Peyer's patch (tissue), 4 donors: Measurements from ENCODE around the gene PNLIPRP2. TPM values are rescaled to one million over a fixed set of nuclear protein-coding genes. Genes with fewer than 3 reads are reported as not detected.

Experiments
- DNase-seq, 3 donors: peaks; one replicate each; pipeline ENCODE4 v3.0.0-alpha.2; 2017 to 2019
- H3K27ac ChIP-seq, 4 donors: fragments of 200-600 bp; sonication (generic); one replicate each; pipeline ENCODE4 v1.5.1; 2016 to 2019
- H3K27me3 ChIP-seq, 2 donors: fragments of 200-600 bp; sonication (generic); one replicate each; pipeline ENCODE4 v1.5.1; 2019
- H3K36me3 ChIP-seq, 3 donors: fragments of 200-600 bp; sonication (generic); one replicate each; pipeline ENCODE4 v1.5.1; 2016 to 2019
- H3K4me1 ChIP-seq, 4 donors: fragments of 200-600 bp; sonication (generic); one replicate each; pipeline ENCODE4 v1.5.1; 2016 to 2019
- H3K4me3 ChIP-seq, 4 donors: fragments of 200-600 bp; sonication (generic); 1 replicate in 3 of 4; 2 replicates in 1 of 4; pipeline ENCODE4 v1.5.1; 2016 to 2019; ENCODE audit warnings: mild to moderate bottlenecking in 1 of 4
- H3K9me3 ChIP-seq, 4 donors: fragments of 200-600 bp; sonication (generic); one replicate each; pipeline ENCODE4 v1.5.1; 2016 to 2019; ENCODE audit warnings: mild to moderate bottlenecking in 1 of 4
- CTCF ChIP-seq, 6 experiments: fragments of 450-650 bp in 4 of 6; fragments of 200-600 bp in 2 of 6; sonication (generic) in 1 of 6; IDR thresholded peaks; one replicate each; pipeline ENCODE4 v1.5.1; 2017 to 2019; ENCODE audit warnings: antibody characterized with exemption in 6 of 6, mild to moderate bottlenecking in 3 of 6, moderate library complexity in 1 of 6
- POLR2A ChIP-seq, 2 donors: fragments of 450-650 bp; IDR thresholded peaks; one replicate each; pipeline ENCODE4 v1.5.1; 2017; ENCODE audit warnings: antibody characterized with exemption in 2 of 2, mild to moderate bottlenecking in 2 of 2, moderate library complexity in 2 of 2
- total RNA-seq, 4 donors: library from RNA; depleted of rRNA; stranded (reverse); fragments of >200 nt; gene quantifications; one replicate each; pipeline ENCODE4 v1.1.0, GENCODE V29; 2016

Gene PNLIPRP2
- total RNA-seq, 4 donors from 2014 or later: 9.9 to 161 (median 76.5) TPM

DNA sequence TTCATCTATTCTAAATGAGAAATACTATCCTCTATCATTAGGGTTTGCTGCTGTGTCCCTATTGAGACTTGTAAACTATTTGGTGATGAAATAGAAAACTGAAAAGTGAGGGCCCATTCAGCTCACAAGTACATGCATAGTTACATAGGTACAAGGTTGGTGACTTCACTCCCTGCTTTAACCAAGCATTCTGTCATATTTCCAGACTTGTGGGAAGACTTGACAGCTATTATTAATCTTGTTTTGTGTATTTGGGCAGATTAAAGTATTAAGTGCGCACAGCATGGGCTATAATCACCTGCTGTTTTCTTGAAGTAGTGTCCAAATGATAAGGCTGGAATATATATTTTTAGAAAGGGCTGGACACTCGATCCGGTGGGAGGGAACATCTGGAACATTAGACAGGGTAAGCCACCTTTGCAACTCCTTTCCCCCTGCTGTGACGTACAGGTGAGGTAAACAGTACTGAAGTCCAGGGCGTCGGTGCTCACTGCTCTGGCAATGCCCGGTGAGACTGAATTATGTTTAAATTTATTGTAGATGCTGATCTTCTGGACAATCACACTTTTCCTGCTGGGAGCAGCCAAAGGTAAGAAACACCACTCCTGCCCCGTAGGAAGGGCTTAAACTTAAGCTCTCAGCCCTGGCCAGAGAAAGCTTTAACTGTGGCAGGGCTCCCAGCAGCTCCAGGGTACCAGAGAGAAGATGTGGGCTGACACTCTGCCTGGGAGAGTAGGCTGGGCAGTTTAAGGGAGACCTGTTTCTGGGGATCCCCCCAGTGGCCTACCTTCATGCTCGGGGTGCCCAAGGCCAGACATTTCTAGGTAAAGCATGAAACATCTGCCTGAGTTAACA is 29.9 kb upstream of the PNLIPRP2 start, which contains the start of gene PNLIPRP1:
TSS of gene PNLIPRP1 (plus strand) at position 370 of the 855 bp plus-strand sequence. CDS start at position 541, 171 bp downstream.
- no peak for DNase-seq
- H3K36me3 ChIP-seq: no peaks in the 10 kb centered on the region
- H3K9me3 ChIP-seq: no peaks in the 10 kb centered on the region
- no peak within 1 kb of the TSS for H3K4me3 ChIP-seq
- H3K27ac ChIP-seq: no peak within 1 kb of the TSS
- peaks cover 0 to 15% (median 0%) of the 10 kb centered on the region in 4 donors for H3K4me1 ChIP-seq
- TF ChIP-seq CTCF (IDR thresholded peaks at IDR 0.05) (no peak), POLR2A (IDR thresholded peaks at IDR 0.05) (no peak)
- no peaks in the 10 kb centered on the region for H3K27me3 ChIP-seq

DNA sequence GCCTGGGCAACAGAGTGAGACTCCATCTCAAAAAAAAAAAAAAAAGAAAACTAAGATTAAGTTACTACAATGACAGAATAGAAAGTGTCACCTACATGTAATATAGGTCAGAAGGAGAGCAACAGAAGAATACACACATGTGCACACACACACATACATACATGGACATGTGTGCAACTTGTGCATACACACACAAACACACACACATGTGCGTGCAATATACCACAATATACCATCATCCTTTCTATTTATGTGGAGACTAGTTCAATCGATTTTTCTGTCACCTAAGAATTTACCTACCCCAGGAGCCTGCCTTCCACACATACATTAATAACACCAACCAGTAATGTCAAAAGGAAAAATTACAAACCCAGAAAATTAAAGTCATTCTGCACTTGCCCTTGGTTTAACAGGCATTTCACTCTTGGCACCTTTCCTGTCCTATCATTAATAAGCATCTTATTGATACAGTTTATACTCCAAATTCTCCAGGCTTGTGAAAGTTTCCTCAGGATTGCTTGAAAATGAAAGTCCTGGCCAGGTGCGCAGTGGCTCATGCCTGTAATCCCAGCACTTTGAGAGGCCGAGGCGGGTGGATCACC is 27.5 kb upstream of the PNLIPRP2 start:
- Histone ChIP-seq H3K9me3 (no peaks in the 10 kb centered on the region), H3K4me3 (no peak overlapping the region), H3K27ac (no peak overlapping the region), H3K4me1 (peaks cover 0 to 15% (median 0%) of the 10 kb centered on the region in 4 donors), H3K36me3 (no peaks in the 10 kb centered on the region), H3K27me3 (no peaks in the 10 kb centered on the region)
- TF ChIP-seq CTCF (IDR thresholded peaks at IDR 0.05): no peak
- TF ChIP-seq POLR2A (IDR thresholded peaks at IDR 0.05): no peak
- no peak for DNase-seq

DNA sequence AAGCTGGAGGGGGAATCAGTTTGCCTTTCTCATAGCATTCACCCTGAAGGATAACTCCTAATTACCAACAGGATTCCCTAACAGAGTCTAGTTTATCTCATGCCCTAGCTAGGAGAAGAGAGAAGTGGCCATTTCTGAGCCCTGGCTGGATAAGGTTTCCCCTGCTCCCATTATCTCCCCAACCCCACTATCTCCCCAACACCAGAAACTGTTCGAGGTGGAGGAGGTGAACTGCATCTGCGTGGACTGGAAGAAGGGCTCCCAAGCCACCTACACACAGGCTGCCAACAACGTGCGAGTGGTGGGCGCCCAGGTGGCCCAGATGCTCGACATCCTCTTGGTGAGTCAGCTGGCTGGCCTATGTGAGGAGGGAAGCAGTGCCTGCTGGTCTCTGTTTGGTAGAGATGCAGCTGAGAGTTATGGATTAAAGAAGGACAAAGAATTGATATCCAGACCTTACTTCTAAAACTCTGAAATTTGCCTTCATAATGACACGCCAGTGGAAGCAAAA is 26.2 kb upstream of the PNLIPRP2 start:
- DNase-seq: no peak
- H3K36me3 ChIP-seq: no peaks in the 10 kb centered on the region
- peaks cover 0 to 15% (median 0%) of the 10 kb centered on the region in 4 donors for H3K4me1 ChIP-seq
- no peaks in the 10 kb centered on the region for H3K9me3 ChIP-seq
- no peak overlapping the region for H3K4me3 ChIP-seq
- TF ChIP-seq POLR2A (IDR thresholded peaks at IDR 0.05): no peak
- TF ChIP-seq CTCF (IDR thresholded peaks at IDR 0.05): no peak
- H3K27ac ChIP-seq: no peak overlapping the region
- no peaks in the 10 kb centered on the region for H3K27me3 ChIP-seq

GRCh38 chr10:116596062-116596461 is 24.7 kb upstream of the PNLIPRP2 start:
- Histone ChIP-seq H3K9me3 (no peaks in the 10 kb centered on the region), H3K27me3 (no peaks in the 10 kb centered on the region), H3K36me3 (no peaks in the 10 kb centered on the region), H3K4me3 (no peak overlapping the region), H3K4me1 (peaks cover 0 to 6% (median 0%) of the 10 kb centered on the region in 4 donors), H3K27ac (no peak overlapping the region)
- DNase-seq: no peak
- TF ChIP-seq CTCF (IDR thresholded peaks at IDR 0.05) (no peak), POLR2A (IDR thresholded peaks at IDR 0.05) (no peak)

- no peaks in the 10 kb centered on the region for H3K36me3 ChIP-seq
- DNase-seq: no peak
- no peaks in the 10 kb centered on the region for H3K27me3 ChIP-seq
- H3K4me3 ChIP-seq: no peak overlapping the region
- TF ChIP-seq POLR2A (IDR thresholded peaks at IDR 0.05) (no peak), CTCF (IDR thresholded peaks at IDR 0.05) (no peak)
- no peaks in the 10 kb centered on the region for H3K9me3 ChIP-seq
- H3K27ac ChIP-seq: no peak overlapping the region
- H3K4me1 ChIP-seq: no peaks in the 10 kb centered on the region
Observed at GRCh38 chr10:116597543-116597942, 23.2 kb upstream of the PNLIPRP2 start.
